ENCODE data around the gene SDHB. TPM values are rescaled to one million over a fixed set of nuclear protein-coding genes. Genes with fewer than 3 reads are reported as not detected.

SDHB gene
- total and polyA plus RNA-seq, 12 donors = 102 to 486 (median 377) TPM

GRCh38 chr1:16972189-16972895 lies 81.5 kb downstream of the SDHB start:
- H3K36me3 ChIP-seq = peaks cover 0 to 25% (median 0%) of the 10 kb centered on the region in 9 donors
- TF ChIP-seq CTCF (IDR thresholded peaks at IDR 0.05) = no peak
- peaks cover 0 to 14% (median 3%) of the 10 kb centered on the region in 9 donors for H3K4me1 ChIP-seq
- 80 to 81% methylated on average over 11 of the region's 11 CpGs for WGBS, 2 donors
- no peak overlapping the region for H3K4me3 ChIP-seq
- no peaks in the 10 kb centered on the region for H3K9me3 ChIP-seq
- no peak overlapping the region for H3K27ac ChIP-seq
- ATAC-seq = peak in 1 of 8 donors; percentile 11
- DNase-seq = no peak
- no peaks in the 10 kb centered on the region for H3K27me3 ChIP-seq
- intact Hi-C loops (cut with DNase I) = no loop called here

- ATAC-seq = peak in 1 of 8 donors; percentile 32
Measured at GRCh38 chr1:16971341-16972188, 82.3 kb downstream of the SDHB start.

GRCh38 chr1:16970132-16970910 lies 83.5 kb downstream of the SDHB start:
- H3K36me3 ChIP-seq = peaks cover 0 to 42% (median 12%) of the 10 kb centered on the region in 9 donors
- ATAC-seq = no peak
- WGBS, 2 donors = 93 to 95% methylated on average over 28 of the region's 28 CpGs

More at GRCh38 chr1:16971341-16972188, 82.3 kb downstream of the SDHB start:
- no peak overlapping the region for H3K27ac ChIP-seq
- TF ChIP-seq CTCF (IDR thresholded peaks at IDR 0.05) = no peak
- H3K9me3 ChIP-seq = no peaks in the 10 kb centered on the region
- H3K4me1 ChIP-seq = peaks cover 0 to 22% (median 11%) of the 10 kb centered on the region in 9 donors
- WGBS, 2 donors = 76 to 82% methylated on average over 28 of the region's 28 CpGs
- H3K27me3 ChIP-seq = no peaks in the 10 kb centered on the region
- intact Hi-C loops (cut with DNase I) = no loop called here
- H3K4me3 ChIP-seq = no peak overlapping the region
- H3K36me3 ChIP-seq = peaks cover 0 to 29% (median 0%) of the 10 kb centered on the region in 9 donors
- DNase-seq = no peak

More at GRCh38 chr1:16970132-16970910, 83.5 kb downstream of the SDHB start:
- DNase-seq = no peak
- Histone ChIP-seq H3K27me3 (no peaks in the 10 kb centered on the region), H3K27ac (no peak overlapping the region), H3K9me3 (no peaks in the 10 kb centered on the region), H3K4me1 (peaks cover 0 to 22% (median 12%) of the 10 kb centered on the region in 9 donors), H3K4me3 (no peak overlapping the region)
- TF ChIP-seq CTCF (IDR thresholded peaks at IDR 0.05) = no peak
- intact Hi-C loops (cut with DNase I) = no loop called here
